Activated CD8-positive, alpha-beta T cell treated with anti-CD3 and anti-CD28 coated beads for 36 hours (primary cell): ENCODE measurements around the gene IQCE. TPM values are rescaled to one million over a fixed set of nuclear protein-coding genes. Genes with fewer than 3 reads are reported as not detected.

Source experiments
- ATAC-seq: fragments of 200-7000 bp; cut with Tn5 transposase; one replicate; pipeline ENCODE4 v1.10.0; 2021; ENCODE audit warnings: mild to moderate bottlenecking, moderate library complexity
- CTCF ChIA-PET: fragments of 350-600 bp; sonication (Branson Sonifier 250); formaldehyde crosslinking; loops from one replicate; lab custom pipeline; 2021; ENCODE audit warnings: antibody characterized with exemption; lab: Charles Lee
- POLR2A ChIA-PET: fragments of 350-600 bp; sonication (Branson Sonifier 250); formaldehyde crosslinking; loops from one replicate; lab custom pipeline; 2021; ENCODE audit warnings: antibody characterized with exemption; lab: Charles Lee
- DNase-seq: peaks from one replicate; pipeline ENCODE4 v3.0.0-alpha.2; 2020
- H3K27ac Mint-ChIP-seq: one replicate; pipeline ENCODE4 v1.8.0; 2021; ENCODE audit warnings: mild to moderate bottlenecking, mixed read lengths
- H3K27me3 Mint-ChIP-seq: one replicate; pipeline ENCODE4 v1.8.0; 2021; ENCODE audit warnings: mixed read lengths
- H3K36me3 Mint-ChIP-seq: one replicate; pipeline ENCODE4 v1.8.0; 2021; ENCODE audit warnings: low read depth, mixed read lengths
- H3K4me1 Mint-ChIP-seq: one replicate; pipeline ENCODE4 v1.8.0; 2021; ENCODE audit warnings: low read depth, mixed read lengths
- H3K4me3 Mint-ChIP-seq: one replicate; pipeline ENCODE4 v1.8.0; 2021; ENCODE audit warnings: mild to moderate bottlenecking, moderate library complexity, mixed read lengths
- H3K9me3 Mint-ChIP-seq: one replicate; pipeline ENCODE4 v1.8.0; 2021; ENCODE audit warnings: mixed read lengths
- CTCF ChIP-seq: fragments of 200-600 bp; IDR thresholded peaks from one replicate; pipeline ENCODE4 v1.8.0; 2022; ENCODE audit warnings: antibody characterized with exemption, mild to moderate bottlenecking
- intact Hi-C: fragments of 100-400 bp; cut with micrococcal nuclease; formaldehyde crosslinking; loops from one replicate; pipeline ENCODE4 v1.10.0; 2022
- total RNA-seq, 2 experiments: library from RNA; stranded (reverse); gene quantifications; one replicate each; pipeline ENCODE4 v1.2.3, GENCODE V29; 2021

Gene IQCE
- total RNA-seq, 2 experiments from 2014 or later = 4.0 to 4.3 TPM

- intact Hi-C loops = loop anchor here (1.0 to 10.0 kb wide), 4 partner anchors 7 to 118 kb away; partner anchors contain the start of genes CHST12 and GRIFIN
- DNase-seq (peak; percentile 70), ATAC-seq (peak; percentile 3)
- Mint-ChIP-seq H3K27me3 (no peaks in the 10 kb centered on the region), H3K36me3 (peaks cover 34% of the 10 kb centered on the region), H3K4me3 (peak overlapping the region; percentile 97), H3K27ac (peak overlapping the region; percentile 94), H3K9me3 (no peaks in the 10 kb centered on the region), H3K4me1 (peaks cover 41% of the 10 kb centered on the region)
- POLR2A ChIA-PET = interaction anchor here (0.9 to 6.0 kb wide), 2 partner anchors 13 to 118 kb away, joined by 4 to 60 read pairs; no protein-coding TSS in a partner anchor
- TF ChIP-seq CTCF = no peak
- CTCF ChIA-PET = interaction anchor here (0.8 to 1.0 kb wide), 2 partner anchors 17 to 54 kb away, joined by 3 read pairs; no protein-coding TSS in a partner anchor
Measured at GRCh38 chr7:2522780-2523433, 35.9 kb upstream of the IQCE start.

- TF ChIP-seq CTCF = no peak
- POLR2A ChIA-PET = interaction anchor here (6.0 kb wide), 1 partner anchor 13 kb away, joined by 60 read pairs; no protein-coding TSS in a partner anchor
- no peak for ATAC-seq
- CTCF ChIA-PET = interaction anchor here (0.8 kb wide), 1 partner anchor 17 kb away, joined by 3 read pairs; no protein-coding TSS in a partner anchor
- no peak for DNase-seq
- intact Hi-C loops = loop anchor here (5.0 to 10.0 kb wide), 3 partner anchors 46 to 119 kb away; partner anchors contain the start of genes CHST12 and GRIFIN
- peaks cover 37% of the 10 kb centered on the region for H3K36me3 Mint-ChIP-seq
- H3K4me3 Mint-ChIP-seq = peak overlapping the region; percentile 97
- H3K27me3 Mint-ChIP-seq = no peaks in the 10 kb centered on the region
- no peaks in the 10 kb centered on the region for H3K9me3 Mint-ChIP-seq
- peaks cover 41% of the 10 kb centered on the region for H3K4me1 Mint-ChIP-seq
- H3K27ac Mint-ChIP-seq = peak overlapping the region; percentile 94
Measured at GRCh38 chr7:2523461-2523936, 35.3 kb upstream of the IQCE start.

- no peaks in the 10 kb centered on the region for H3K27me3 Mint-ChIP-seq
- ChIA-PET POLR2A (interaction anchor here (1.0 to 6.0 kb wide), 2 partner anchors 14 to 16 kb away, joined by 3 to 60 read pairs; no protein-coding TSS in a partner anchor), CTCF (no interaction called here)
- no peak for TF ChIP-seq CTCF
- peaks cover 45% of the 10 kb centered on the region for H3K4me1 Mint-ChIP-seq
- ATAC-seq = no peak
- H3K36me3 Mint-ChIP-seq = peaks cover 37% of the 10 kb centered on the region
- intact Hi-C loops = loop anchor here (5.0 to 10.0 kb wide), 3 partner anchors 47 to 119 kb away; partner anchors contain the start of genes CHST12 and GRIFIN
- no peak overlapping the region for H3K4me3 Mint-ChIP-seq
- H3K27ac Mint-ChIP-seq = no peak overlapping the region
- DNase-seq = no peak
- H3K9me3 Mint-ChIP-seq = no peaks in the 10 kb centered on the region
Measured at GRCh38 chr7:2523941-2524807, 34.6 kb upstream of the IQCE start.

- no peaks in the 10 kb centered on the region for H3K27me3 Mint-ChIP-seq
- POLR2A ChIA-PET = interaction anchor here (1.0 to 6.0 kb wide), 2 partner anchors 15 kb away, joined by 3 to 60 read pairs; no protein-coding TSS in a partner anchor
- ATAC-seq (no peak), DNase-seq (no peak)
- H3K4me3 Mint-ChIP-seq = no peak overlapping the region
- H3K4me1 Mint-ChIP-seq = peaks cover 51% of the 10 kb centered on the region
- TF ChIP-seq CTCF = no peak
- intact Hi-C loops = loop anchor here (5.0 to 10.0 kb wide), 3 partner anchors 48 to 120 kb away; partner anchors contain the start of genes CHST12 and GRIFIN
- CTCF ChIA-PET = no interaction called here
- peaks cover 37% of the 10 kb centered on the region for H3K36me3 Mint-ChIP-seq
- no peak overlapping the region for H3K27ac Mint-ChIP-seq
- H3K9me3 Mint-ChIP-seq = no peaks in the 10 kb centered on the region
Measured at GRCh38 chr7:2524808-2525657, 33.7 kb upstream of the IQCE start.
